ENCODE data around the gene DCT.

Gene DCT

DNA sequence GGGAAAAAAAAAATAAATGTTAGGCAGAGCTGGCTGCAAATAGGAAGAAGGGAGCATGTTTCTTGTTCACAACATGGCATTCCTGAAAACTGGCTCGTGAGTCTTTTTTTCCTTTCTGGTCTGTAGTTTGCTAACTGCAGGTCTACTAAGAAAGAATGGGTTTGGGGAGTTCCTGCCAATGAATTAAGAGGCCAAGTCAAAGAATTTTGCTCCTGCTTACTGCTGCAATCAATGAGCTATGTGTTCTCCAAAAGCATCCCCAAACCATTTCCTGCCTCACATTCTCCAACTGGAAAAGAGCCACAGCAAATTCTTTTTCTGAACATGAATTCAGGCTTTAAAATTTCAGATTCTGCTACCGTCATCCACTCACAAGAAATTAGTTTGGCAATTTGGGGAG is 88.6 kb downstream of the DCT start:
- no peak for DNase-seq

DNA sequence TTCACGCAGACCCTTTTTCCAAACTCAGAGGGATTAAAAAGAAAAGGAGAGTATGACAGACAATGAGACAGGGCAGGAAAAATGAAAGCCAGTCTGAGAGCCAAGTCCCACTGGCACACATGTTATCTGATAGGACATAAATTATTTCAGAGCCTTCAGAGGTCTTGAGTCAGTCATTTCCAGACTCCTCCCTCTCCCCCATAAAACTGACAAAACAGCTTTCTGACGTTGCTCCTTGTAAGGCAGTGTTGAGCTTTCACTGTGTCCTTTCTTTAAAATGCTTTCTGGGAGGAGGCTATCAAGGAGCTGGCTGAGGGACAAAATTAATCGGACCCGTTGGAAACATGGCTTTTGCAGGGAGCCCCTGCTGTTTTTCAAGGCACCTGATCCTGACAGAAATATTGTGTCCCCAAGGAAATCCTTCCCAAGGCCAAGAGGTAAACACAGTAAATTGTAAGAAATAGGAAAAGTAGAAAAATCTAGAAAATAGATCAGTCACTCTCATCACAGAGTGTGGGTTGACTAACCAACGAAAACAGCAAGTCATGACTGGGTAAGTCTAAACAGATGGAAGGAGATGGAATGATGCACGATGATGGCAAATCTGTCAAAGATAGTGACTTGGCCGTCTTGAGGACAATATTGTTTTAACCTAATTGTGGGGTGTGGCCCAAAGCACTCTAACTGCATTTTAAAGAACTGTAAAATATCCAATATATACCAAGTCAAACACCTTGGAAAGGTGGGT is 89.7 kb downstream of the DCT start:
- DNase-seq, result no peak

DNA sequence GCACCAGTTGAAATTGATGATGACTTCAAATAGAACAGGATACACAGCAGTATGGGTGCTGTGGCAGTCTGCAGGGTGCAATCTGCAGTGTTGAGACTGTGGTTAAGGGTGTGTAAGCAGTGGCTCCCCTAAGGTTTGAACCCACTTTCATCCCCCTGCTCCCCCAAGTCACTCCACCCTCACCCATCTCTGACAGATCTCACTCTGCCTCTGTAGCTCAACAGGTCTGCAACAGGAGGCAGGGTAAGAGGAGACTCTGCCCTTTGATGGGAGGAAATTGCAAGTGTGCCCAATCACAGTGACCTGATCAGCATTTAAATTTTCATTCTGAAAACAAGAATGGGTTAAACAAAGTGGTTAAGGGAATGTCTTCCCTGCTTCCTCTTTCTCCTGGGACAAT is 92.4 kb downstream of the DCT start:
- no peak for DNase-seq
